ENCODE results near the gene MX2.

DNA sequence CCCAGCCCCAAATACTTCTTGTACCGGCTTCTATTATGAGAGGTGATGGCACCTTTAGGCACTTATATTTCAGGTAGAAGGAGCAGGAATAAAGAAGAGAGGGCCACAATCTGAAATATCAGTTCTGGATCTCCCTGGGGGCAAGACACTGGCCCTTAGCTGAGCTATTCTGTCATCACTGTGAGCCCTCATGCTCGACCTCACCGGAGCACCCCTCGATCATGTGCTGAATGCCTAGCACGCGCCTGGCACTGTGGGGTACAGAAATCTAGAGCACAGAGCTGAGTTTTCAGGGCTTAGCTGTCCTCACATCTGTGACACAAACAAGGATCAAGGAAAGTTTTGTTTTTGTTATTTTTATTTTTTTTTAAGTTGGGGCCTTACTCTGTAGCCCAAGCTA lies 56.6 kb downstream of the MX2 start:
- TF ChIP-seq, protein P1, sequence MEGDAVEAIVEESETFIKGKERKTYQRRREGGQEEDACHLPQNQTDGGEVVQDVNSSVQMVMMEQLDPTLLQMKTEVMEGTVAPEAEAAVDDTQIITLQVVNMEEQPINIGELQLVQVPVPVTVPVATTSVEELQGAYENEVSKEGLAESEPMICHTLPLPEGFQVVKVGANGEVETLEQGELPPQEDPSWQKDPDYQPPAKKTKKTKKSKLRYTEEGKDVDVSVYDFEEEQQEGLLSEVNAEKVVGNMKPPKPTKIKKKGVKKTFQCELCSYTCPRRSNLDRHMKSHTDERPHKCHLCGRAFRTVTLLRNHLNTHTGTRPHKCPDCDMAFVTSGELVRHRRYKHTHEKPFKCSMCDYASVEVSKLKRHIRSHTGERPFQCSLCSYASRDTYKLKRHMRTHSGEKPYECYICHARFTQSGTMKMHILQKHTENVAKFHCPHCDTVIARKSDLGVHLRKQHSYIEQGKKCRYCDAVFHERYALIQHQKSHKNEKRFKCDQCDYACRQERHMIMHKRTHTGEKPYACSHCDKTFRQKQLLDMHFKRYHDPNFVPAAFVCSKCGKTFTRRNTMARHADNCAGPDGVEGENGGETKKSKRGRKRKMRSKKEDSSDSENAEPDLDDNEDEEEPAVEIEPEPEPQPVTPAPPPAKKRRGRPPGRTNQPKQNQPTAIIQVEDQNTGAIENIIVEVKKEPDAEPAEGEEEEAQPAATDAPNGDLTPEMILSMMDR (IDR thresholded peaks at IDR 0.05), result no peak
- no peak for TF ChIP-seq POLR2A (IDR thresholded peaks at IDR 0.05)

All from adrenal gland (tissue), 5 donors.